Cerebellar nuclear complex (tissue), 1 donor: Measurements from ENCODE around the gene JAZF1.

Experiments
- DNase-seq, 2 experiments: peaks; one replicate each; lab custom pipeline; 2025; lab: John Stamatoyannopoulos, UW

JAZF1 gene

GRCh38 chr7:28180364-28181147, at the start of gene JAZF1:
Gene JAZF1, minus strand, starts transcription at chr7:28180795.
- no peak for DNase-seq

GRCh38 chr7:28230261-28230660, 49.7 kb upstream of the JAZF1 start:
- no peak for DNase-seq

- DNase-seq = no peak
These were observed 47.8 kb upstream of the JAZF1 start for GRCh38 chr7:28228396-28228795.

GRCh38 chr7:28226003-28226402, 45.4 kb upstream of the JAZF1 start:
- no peak for DNase-seq

GRCh38 chr7:28225576-28225975, 45.0 kb upstream of the JAZF1 start:
- no peak for DNase-seq

GRCh38 chr7:28224675-28225074, 44.1 kb upstream of the JAZF1 start:
- DNase-seq = no peak

- no peak for DNase-seq
These were observed 43.6 kb upstream of the JAZF1 start for GRCh38 chr7:28224172-28224571.

GRCh38 chr7:28222636-28223035, 42.0 kb upstream of the JAZF1 start:
- no peak for DNase-seq

GRCh38 chr7:28219793-28220192, 39.2 kb upstream of the JAZF1 start:
- DNase-seq = no peak

- no peak for DNase-seq
These were observed 36.5 kb upstream of the JAZF1 start for GRCh38 chr7:28217143-28217542.

GRCh38 chr7:28211006-28211405, 30.4 kb upstream of the JAZF1 start:
- DNase-seq = no peak

GRCh38 chr7:28208506-28208905, 27.9 kb upstream of the JAZF1 start:
- no peak for DNase-seq

GRCh38 chr7:28207486-28208158, 27.0 kb upstream of the JAZF1 start:
- no peak for DNase-seq

- DNase-seq = no peak
These were observed 24.9 kb upstream of the JAZF1 start for GRCh38 chr7:28205506-28205905.

GRCh38 chr7:28203508-28204240, 23.1 kb upstream of the JAZF1 start:
- DNase-seq = no peak

GRCh38 chr7:28202222-28202621, 21.6 kb upstream of the JAZF1 start:
- no peak for DNase-seq

- no peak for DNase-seq
These were observed 20.5 kb upstream of the JAZF1 start for GRCh38 chr7:28201131-28201530.

- DNase-seq = no peak
These were observed 20.0 kb upstream of the JAZF1 start for GRCh38 chr7:28200598-28200997.

GRCh38 chr7:28199021-28199510, 18.5 kb upstream of the JAZF1 start:
- no peak for DNase-seq

GRCh38 chr7:28195910-28196620, 15.5 kb upstream of the JAZF1 start:
- no peak for DNase-seq

- DNase-seq = no peak
These were observed 12.4 kb upstream of the JAZF1 start for GRCh38 chr7:28192786-28193585.
